Osteoblast (primary cell): ENCODE measurements around the gene STARD5. TPM values are rescaled to one million over a fixed set of nuclear protein-coding genes. Genes with fewer than 3 reads are reported as not detected.

Experiments used
- DNase-seq: peaks from one replicate; pipeline ENCODE4 v3.0.0; 2011; ENCODE audit warnings: low spot score, mixed read lengths; ENCODE audit not compliant: insufficient read length; ENCODE audit errors: missing footprints
- H2AFZ ChIP-seq: 2 replicates; pipeline ENCODE4 v1.6.0; 2011; ENCODE audit warnings: mild to moderate bottlenecking, low read length
- H3K27ac ChIP-seq: 2 replicates; pipeline ENCODE4 v1.5.1; 2011; ENCODE audit warnings: mild to moderate bottlenecking, low read depth, low read length, moderate library complexity
- H3K27me3 ChIP-seq: 2 replicates; pipeline ENCODE4 v1.6.0; 2012; ENCODE audit warnings: mild to moderate bottlenecking, control low read depth, inconsistent platforms, low read length, moderate library complexity; ENCODE audit not compliant: insufficient read depth
- H3K36me3 ChIP-seq: 2 replicates; pipeline ENCODE4 v1.5.1; 2011; ENCODE audit warnings: mild to moderate bottlenecking, low read length, control low read depth, moderate library complexity; ENCODE audit not compliant: insufficient read depth
- H3K4me1 ChIP-seq: 2 replicates; pipeline ENCODE4 v1.5.1; 2011; ENCODE audit warnings: mild to moderate bottlenecking, low read length, control low read depth, moderate library complexity; ENCODE audit not compliant: insufficient read depth
- H3K4me2 ChIP-seq: 2 replicates; pipeline ENCODE4 v1.6.0; 2011; ENCODE audit warnings: mild to moderate bottlenecking, low read length; ENCODE audit not compliant: insufficient read depth
- H3K4me3 ChIP-seq: fragments of 200-600 bp; sonication (generic); 3 replicates; pipeline ENCODE4 v1.5.1; 2012; ENCODE audit warnings: mild to moderate bottlenecking, low read length, inconsistent platforms; ENCODE audit not compliant: insufficient read depth
- H3K79me2 ChIP-seq: 2 replicates; pipeline ENCODE4 v1.6.0; 2012; ENCODE audit warnings: mild to moderate bottlenecking, low read length, control low read depth, inconsistent platforms; ENCODE audit not compliant: insufficient read depth
- H3K9me3 ChIP-seq: 2 replicates; pipeline ENCODE4 v1.5.1; 2011; ENCODE audit warnings: low read depth, low read length, control low read depth
- H4K20me1 ChIP-seq: 2 replicates; pipeline ENCODE4 v1.6.0; 2012; ENCODE audit warnings: mild to moderate bottlenecking, low read length, control low read depth; ENCODE audit not compliant: insufficient read depth
- total RNA-seq: library from RNA; depleted of rRNA; stranded (reverse); fragments of >200 nt; gene quantifications from 2 replicates; pipeline ENCODE4 v1.2.3, GENCODE V29; 2012
- TF ChIP-seq, protein P1 (sequence below): IDR thresholded peaks from 2 replicates; pipeline ENCODE4 v1.5.1; 2011; ENCODE audit warnings: mild to moderate bottlenecking, low read depth, low read length, moderate library complexity; ENCODE audit errors: extremely low read depth

Gene STARD5
- total RNA-seq, 1 donor: 6.5 TPM

DNA sequence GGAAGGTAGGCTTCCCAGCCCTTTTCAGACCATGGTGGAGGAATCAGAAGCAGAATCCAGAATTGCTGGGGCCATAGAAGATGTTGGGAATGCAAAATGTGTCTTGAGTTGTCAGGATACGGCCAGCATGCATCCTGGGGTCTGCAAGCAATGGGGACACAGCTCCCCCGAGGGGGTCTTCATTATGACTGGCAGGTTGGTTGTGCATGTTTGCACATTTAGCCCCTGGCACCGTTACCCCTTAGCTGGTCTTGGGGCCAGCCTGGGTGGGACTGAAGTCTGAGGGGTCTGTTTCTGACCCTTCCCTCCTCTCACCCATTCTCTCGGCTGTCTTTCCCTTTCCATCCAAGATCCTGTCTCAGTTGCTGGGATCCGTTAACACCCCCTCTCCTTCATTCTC lies 50.7 kb downstream of the STARD5 start:
- Histone ChIP-seq H3K36me3 (no peaks in the 10 kb centered on the region), H4K20me1 (no peaks in the 10 kb centered on the region), H2AFZ (no peak overlapping the region), H3K4me2 (no peak overlapping the region), H3K27ac (no peak overlapping the region), H3K79me2 (no peaks in the 10 kb centered on the region), H3K4me3 (no peak overlapping the region), H3K9me3 (no peaks in the 10 kb centered on the region), H3K27me3 (no peaks in the 10 kb centered on the region), H3K4me1 (peaks cover 19% of the 10 kb centered on the region)
- TF ChIP-seq, protein P1, sequence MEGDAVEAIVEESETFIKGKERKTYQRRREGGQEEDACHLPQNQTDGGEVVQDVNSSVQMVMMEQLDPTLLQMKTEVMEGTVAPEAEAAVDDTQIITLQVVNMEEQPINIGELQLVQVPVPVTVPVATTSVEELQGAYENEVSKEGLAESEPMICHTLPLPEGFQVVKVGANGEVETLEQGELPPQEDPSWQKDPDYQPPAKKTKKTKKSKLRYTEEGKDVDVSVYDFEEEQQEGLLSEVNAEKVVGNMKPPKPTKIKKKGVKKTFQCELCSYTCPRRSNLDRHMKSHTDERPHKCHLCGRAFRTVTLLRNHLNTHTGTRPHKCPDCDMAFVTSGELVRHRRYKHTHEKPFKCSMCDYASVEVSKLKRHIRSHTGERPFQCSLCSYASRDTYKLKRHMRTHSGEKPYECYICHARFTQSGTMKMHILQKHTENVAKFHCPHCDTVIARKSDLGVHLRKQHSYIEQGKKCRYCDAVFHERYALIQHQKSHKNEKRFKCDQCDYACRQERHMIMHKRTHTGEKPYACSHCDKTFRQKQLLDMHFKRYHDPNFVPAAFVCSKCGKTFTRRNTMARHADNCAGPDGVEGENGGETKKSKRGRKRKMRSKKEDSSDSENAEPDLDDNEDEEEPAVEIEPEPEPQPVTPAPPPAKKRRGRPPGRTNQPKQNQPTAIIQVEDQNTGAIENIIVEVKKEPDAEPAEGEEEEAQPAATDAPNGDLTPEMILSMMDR: no peak
- no peak for DNase-seq

DNA sequence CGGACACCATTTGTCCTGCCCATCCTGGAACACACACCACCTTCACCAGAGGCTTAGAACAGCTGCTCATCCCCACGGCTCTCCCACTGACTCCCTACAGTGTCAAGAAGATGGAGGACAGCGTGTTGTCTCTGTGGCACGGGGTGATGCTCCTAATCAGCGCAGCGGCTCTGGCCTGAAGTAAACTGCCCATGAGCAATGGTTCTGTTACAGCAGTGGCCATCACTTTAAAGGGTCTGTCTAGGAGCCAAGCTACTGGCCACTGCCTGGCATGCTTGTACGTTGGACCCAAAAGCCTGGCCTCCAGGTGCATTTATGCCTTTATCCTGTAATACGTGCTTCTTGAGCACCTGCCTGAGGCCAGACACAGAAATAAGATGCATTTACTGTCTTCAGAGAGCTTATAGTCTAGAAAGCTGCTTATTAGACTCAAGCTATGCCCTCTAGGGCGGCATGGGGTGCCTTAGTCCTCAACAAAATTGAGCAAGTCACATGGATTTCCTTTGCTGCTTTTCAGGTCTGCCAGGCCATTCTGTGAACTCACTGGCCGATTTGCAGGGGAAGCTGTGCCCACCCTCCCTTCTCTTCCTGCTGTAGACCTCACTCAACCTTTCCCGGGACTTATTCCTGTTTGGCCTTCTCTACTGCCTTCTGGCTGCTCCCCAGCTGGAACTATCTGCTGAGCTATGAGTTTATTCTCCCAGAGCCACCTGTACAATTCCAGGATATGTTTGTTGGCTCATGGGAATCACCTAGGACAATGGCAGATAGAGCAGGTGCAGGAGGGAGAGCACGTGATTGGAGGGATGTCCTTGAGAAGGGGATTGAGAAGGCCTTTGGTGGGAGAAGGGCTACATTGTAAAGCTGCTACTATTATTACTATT lies 51.9 kb downstream of the STARD5 start:
- H3K4me1 ChIP-seq: peaks cover 19% of the 10 kb centered on the region
- no peaks in the 10 kb centered on the region for H3K9me3 ChIP-seq
- no peaks in the 10 kb centered on the region for H3K79me2 ChIP-seq
- no peaks in the 10 kb centered on the region for H4K20me1 ChIP-seq
- H3K36me3 ChIP-seq: no peaks in the 10 kb centered on the region
- TF ChIP-seq, protein P1: no peak
- no peak for DNase-seq
- no peak overlapping the region for H3K4me3 ChIP-seq
- H3K4me2 ChIP-seq: no peak overlapping the region
- H3K27ac ChIP-seq: no peak overlapping the region
- H2AFZ ChIP-seq: no peak overlapping the region
- no peaks in the 10 kb centered on the region for H3K27me3 ChIP-seq

DNA sequence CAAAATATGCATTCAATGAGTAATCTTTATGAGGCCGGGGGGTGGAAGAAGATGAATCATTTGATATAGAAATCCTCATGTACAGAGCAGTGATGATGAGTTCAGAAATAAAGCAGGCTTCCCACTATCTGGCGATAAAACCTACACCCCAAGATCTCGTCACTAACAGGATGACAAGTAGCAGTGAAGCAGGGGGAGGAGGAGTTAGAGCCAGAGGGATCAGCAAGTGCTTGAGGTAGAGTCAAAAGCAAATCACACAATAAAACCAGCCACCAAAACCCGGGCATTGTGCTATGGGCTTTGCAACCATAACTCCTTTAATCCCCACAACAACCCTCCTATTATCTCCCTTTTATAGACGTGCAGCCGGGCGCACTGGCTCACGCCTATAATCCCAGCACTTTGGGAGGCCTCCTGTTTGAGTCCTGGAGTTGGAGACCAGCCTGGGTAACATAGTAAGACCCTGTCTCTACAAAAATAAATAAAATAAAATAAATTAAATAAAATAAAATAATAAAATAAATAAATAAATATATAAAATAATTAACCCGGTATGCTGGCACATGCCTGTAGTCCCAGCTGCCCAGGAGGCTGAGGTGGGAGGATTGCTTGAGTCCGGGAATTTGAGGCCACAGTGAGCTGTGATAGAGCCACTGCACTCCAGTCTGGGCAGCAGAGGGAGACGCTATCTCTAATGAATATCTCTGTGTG lies 53.0 kb downstream of the STARD5 start:
- no peaks in the 10 kb centered on the region for H3K9me3 ChIP-seq
- H2AFZ ChIP-seq: no peak overlapping the region
- H3K4me3 ChIP-seq: no peak overlapping the region
- DNase-seq: peak; percentile 90
- H3K4me2 ChIP-seq: peak overlapping the region; percentile 60
- H3K79me2 ChIP-seq: no peaks in the 10 kb centered on the region
- TF ChIP-seq, protein P1: no peak
- no peaks in the 10 kb centered on the region for H4K20me1 ChIP-seq
- H3K36me3 ChIP-seq: no peaks in the 10 kb centered on the region
- H3K27ac ChIP-seq: no peak overlapping the region
- H3K27me3 ChIP-seq: no peaks in the 10 kb centered on the region
- peaks cover 22% of the 10 kb centered on the region for H3K4me1 ChIP-seq

DNA sequence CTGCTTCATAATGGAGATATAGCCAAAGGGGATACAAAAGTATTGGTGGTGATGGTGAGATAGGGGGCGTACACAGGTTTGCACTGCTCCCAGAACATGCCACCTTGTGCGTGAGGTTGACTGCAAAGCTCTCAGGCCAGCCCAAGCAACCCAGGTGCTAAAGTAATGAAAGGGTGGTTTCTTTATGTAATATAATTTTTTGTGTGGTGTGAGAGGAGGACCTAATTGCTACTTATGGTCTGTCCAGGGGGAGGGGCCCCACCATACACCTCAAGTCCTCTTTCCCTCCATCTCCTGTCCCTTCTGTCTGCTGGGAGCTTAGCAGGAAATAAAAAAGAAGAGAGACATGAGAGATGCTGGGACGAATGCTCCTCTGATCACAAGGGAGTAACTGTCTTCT lies 53.8 kb downstream of the STARD5 start:
- H3K4me3 ChIP-seq: no peak overlapping the region
- TF ChIP-seq, protein P1: no peak
- no peak overlapping the region for H2AFZ ChIP-seq
- H3K79me2 ChIP-seq: no peaks in the 10 kb centered on the region
- H3K27me3 ChIP-seq: no peaks in the 10 kb centered on the region
- H3K4me1 ChIP-seq: peaks cover 20% of the 10 kb centered on the region
- no peak overlapping the region for H3K4me2 ChIP-seq
- no peaks in the 10 kb centered on the region for H3K9me3 ChIP-seq
- H3K27ac ChIP-seq: no peak overlapping the region
- no peak for DNase-seq
- no peaks in the 10 kb centered on the region for H4K20me1 ChIP-seq
- no peaks in the 10 kb centered on the region for H3K36me3 ChIP-seq
